IPS-18a (cell line): ENCODE results near the gene HES5.

Source experiments
- H3K27ac ChIP-seq: one replicate; pipeline ENCODE4 v1.5.1; 2013; ENCODE audit warnings: low read length
- H3K27me3 ChIP-seq: one replicate; pipeline ENCODE4 v1.6.1; 2013; ENCODE audit warnings: mild to moderate bottlenecking, low read length; ENCODE audit not compliant: control insufficient read depth, insufficient read depth
- H3K36me3 ChIP-seq: one replicate; pipeline ENCODE4 v1.6.1; 2013; ENCODE audit warnings: low read depth, low read length; ENCODE audit not compliant: control insufficient read depth
- H3K4me1 ChIP-seq: one replicate; pipeline ENCODE4 v1.6.1; 2013; ENCODE audit warnings: low read depth, low read length; ENCODE audit not compliant: control insufficient read depth
- H3K4me3 ChIP-seq: one replicate; pipeline ENCODE4 v1.5.1; 2013; ENCODE audit warnings: low read length
- H3K9ac ChIP-seq: one replicate; pipeline ENCODE4 v1.6.1; 2013; ENCODE audit warnings: mild to moderate bottlenecking, low read length, moderate library complexity
- H3K9me3 ChIP-seq: one replicate; pipeline ENCODE4 v1.6.1; 2013; ENCODE audit warnings: low read depth, low read length; ENCODE audit not compliant: control insufficient read depth

Gene HES5

GRCh38 chr1:2543543-2544092 is 13.6 kb upstream of the HES5 start:
- Histone ChIP-seq H3K36me3 (no peaks in the 10 kb centered on the region), H3K4me3 (peak overlapping the region; percentile 21), H3K9ac (no peak overlapping the region), H3K27me3 (peaks cover 31% of the 10 kb centered on the region), H3K4me1 (peaks cover 14% of the 10 kb centered on the region), H3K9me3 (no peaks in the 10 kb centered on the region), H3K27ac (no peak overlapping the region)

GRCh38 chr1:2542246-2542915 is 12.3 kb upstream of the HES5 start:
- Histone ChIP-seq H3K36me3 (no peaks in the 10 kb centered on the region), H3K4me1 (peaks cover 3% of the 10 kb centered on the region), H3K27ac (no peak overlapping the region), H3K9ac (no peak overlapping the region), H3K27me3 (peaks cover 31% of the 10 kb centered on the region), H3K4me3 (no peak overlapping the region), H3K9me3 (no peaks in the 10 kb centered on the region)

- Histone ChIP-seq H3K27me3 (peaks cover 33% of the 10 kb centered on the region), H3K27ac (no peak overlapping the region), H3K36me3 (no peaks in the 10 kb centered on the region), H3K9me3 (no peaks in the 10 kb centered on the region), H3K4me1 (no peaks in the 10 kb centered on the region), H3K9ac (no peak overlapping the region), H3K4me3 (no peak overlapping the region)
Measured at GRCh38 chr1:2541619-2542245, 11.7 kb upstream of the HES5 start.

- Histone ChIP-seq H3K27me3 (peaks cover 39% of the 10 kb centered on the region), H3K4me1 (no peaks in the 10 kb centered on the region), H3K27ac (no peak overlapping the region), H3K36me3 (no peaks in the 10 kb centered on the region), H3K4me3 (peak overlapping the region; percentile 17), H3K9me3 (no peaks in the 10 kb centered on the region), H3K9ac (no peak overlapping the region)
Measured at GRCh38 chr1:2540816-2541492, 10.9 kb upstream of the HES5 start.

- Histone ChIP-seq H3K36me3 (no peaks in the 10 kb centered on the region), H3K9ac (no peak overlapping the region), H3K27me3 (peaks cover 42% of the 10 kb centered on the region)
Measured at GRCh38 chr1:2539312-2539907, 9.3 kb upstream of the HES5 start.

GRCh38 chr1:2538872-2539271 is 8.8 kb upstream of the HES5 start:
- Histone ChIP-seq H3K9me3 (no peaks in the 10 kb centered on the region), H3K27me3 (peaks cover 48% of the 10 kb centered on the region), H3K9ac (no peak overlapping the region), H3K36me3 (no peaks in the 10 kb centered on the region), H3K4me3 (no peak overlapping the region), H3K4me1 (no peaks in the 10 kb centered on the region), H3K27ac (no peak overlapping the region)

More at GRCh38 chr1:2539312-2539907, 9.3 kb upstream of the HES5 start:
- H3K9me3 ChIP-seq, result no peaks in the 10 kb centered on the region
- H3K4me3 ChIP-seq, result no peak overlapping the region
- no peak overlapping the region for H3K27ac ChIP-seq
- no peaks in the 10 kb centered on the region for H3K4me1 ChIP-seq

GRCh38 chr1:2538376-2538775 is 8.3 kb upstream of the HES5 start:
- Histone ChIP-seq H3K4me3 (no peak overlapping the region), H3K9me3 (no peaks in the 10 kb centered on the region), H3K27me3 (peaks cover 53% of the 10 kb centered on the region), H3K36me3 (no peaks in the 10 kb centered on the region), H3K27ac (no peak overlapping the region), H3K9ac (no peak overlapping the region), H3K4me1 (no peaks in the 10 kb centered on the region)

GRCh38 chr1:2537784-2538115 is 7.7 kb upstream of the HES5 start:
- Histone ChIP-seq H3K27ac (no peak overlapping the region), H3K36me3 (no peaks in the 10 kb centered on the region), H3K4me1 (no peaks in the 10 kb centered on the region), H3K9me3 (no peaks in the 10 kb centered on the region), H3K27me3 (peaks cover 56% of the 10 kb centered on the region), H3K4me3 (no peak overlapping the region), H3K9ac (no peak overlapping the region)

- no peaks in the 10 kb centered on the region for H3K36me3 ChIP-seq
- H3K9me3 ChIP-seq, result no peaks in the 10 kb centered on the region
- no peaks in the 10 kb centered on the region for H3K4me1 ChIP-seq
- H3K27me3 ChIP-seq, result peaks cover 57% of the 10 kb centered on the region
- no peak overlapping the region for H3K9ac ChIP-seq
- no peak overlapping the region for H3K4me3 ChIP-seq
- no peak overlapping the region for H3K27ac ChIP-seq
Measured at GRCh38 chr1:2535981-2536380, 5.9 kb upstream of the HES5 start.

GRCh38 chr1:2535455-2535854 is 5.4 kb upstream of the HES5 start:
- no peak overlapping the region for H3K9ac ChIP-seq
- no peaks in the 10 kb centered on the region for H3K36me3 ChIP-seq
- no peak overlapping the region for H3K4me3 ChIP-seq
- no peak overlapping the region for H3K27ac ChIP-seq
- no peaks in the 10 kb centered on the region for H3K4me1 ChIP-seq
- H3K9me3 ChIP-seq, result no peaks in the 10 kb centered on the region
- peaks cover 60% of the 10 kb centered on the region for H3K27me3 ChIP-seq

- Histone ChIP-seq H3K36me3 (no peaks in the 10 kb centered on the region), H3K27ac (no peak overlapping the region), H3K27me3 (peaks cover 60% of the 10 kb centered on the region), H3K4me3 (no peak overlapping the region), H3K9ac (no peak overlapping the region), H3K4me1 (no peaks in the 10 kb centered on the region), H3K9me3 (no peaks in the 10 kb centered on the region)
Measured at GRCh38 chr1:2534687-2535441, 4.8 kb upstream of the HES5 start.
